Uterus (tissue), 2 donors: ENCODE results near the gene GALNT7.

Experiments used
- CTCF ChIP-seq, 4 experiments: fragments of 200-600 bp in 2 of 4; fragments of 450-650 bp in 2 of 4; sonication (generic) in 2 of 4; IDR thresholded peaks; one replicate each; pipeline ENCODE4 v1.5.1; 2016 to 2019; ENCODE audit warnings: antibody characterized with exemption in 4 of 4, mild to moderate bottlenecking in 2 of 4, moderate library complexity in 1 of 4
- POLR2A ChIP-seq, 2 donors: fragments of 450-650 bp; IDR thresholded peaks; one replicate each; pipeline ENCODE4 v1.6.1; 2016; ENCODE audit warnings: antibody characterized with exemption in 2 of 2, mild to moderate bottlenecking in 1 of 2, moderate library complexity in 1 of 2

DNA sequence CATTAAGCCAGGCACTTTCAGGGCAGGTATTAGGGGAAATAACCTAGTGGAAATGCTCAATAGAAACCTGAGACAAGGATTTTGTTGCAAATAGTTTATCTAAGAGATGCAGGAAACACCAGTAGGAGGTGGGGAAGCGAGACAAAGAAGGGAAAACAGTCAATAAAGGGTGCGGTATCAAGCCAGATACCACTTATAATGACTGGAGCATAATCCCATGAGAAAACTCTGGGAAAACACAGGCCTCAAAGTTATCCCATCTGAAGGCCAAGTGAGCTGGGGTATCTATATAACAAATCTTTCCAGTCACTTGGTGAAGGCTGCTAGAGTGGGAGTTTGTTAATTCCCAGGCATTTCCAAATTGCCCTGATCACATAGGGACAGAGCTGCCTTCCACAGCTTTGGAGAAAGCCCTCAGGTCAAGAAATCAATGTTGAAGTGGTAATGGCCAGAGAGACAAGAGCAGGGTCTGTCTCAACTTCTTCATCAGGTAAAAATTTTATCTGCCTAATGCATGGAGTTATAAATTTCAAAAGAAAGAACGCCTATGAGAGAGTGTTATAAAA, 175.3 kb downstream of the GALNT7 start:
- no peak for TF ChIP-seq CTCF (IDR thresholded peaks at IDR 0.05)
- no peak for TF ChIP-seq POLR2A (IDR thresholded peaks at IDR 0.05)
